Measurements from ENCODE around the gene GLRA2.

The GLRA2 gene

GRCh38 chrX:14554131-14554715 is 24.9 kb downstream of the GLRA2 start:
- TF ChIP-seq GATA3 (IDR thresholded peaks at IDR 0.05; ENCODE audit: low read depth, low read length) (no peak), GATA2 (IDR thresholded peaks at IDR 0.05; ENCODE audit: low read depth, low read length) (no peak)

- TF ChIP-seq GATA2 (IDR thresholded peaks at IDR 0.05; ENCODE audit: low read depth, low read length) = no peak
- TF ChIP-seq GATA3 (IDR thresholded peaks at IDR 0.05; ENCODE audit: low read depth, low read length) = no peak
These were observed 34.7 kb downstream of the GLRA2 start for GRCh38 chrX:14564058-14564457.

GRCh38 chrX:14573161-14573560 is 43.8 kb downstream of the GLRA2 start:
- TF ChIP-seq GATA3 (IDR thresholded peaks at IDR 0.05; ENCODE audit: low read depth, low read length) (no peak), GATA2 (IDR thresholded peaks at IDR 0.05; ENCODE audit: low read depth, low read length) (no peak)

GRCh38 chrX:14581081-14581480 is 51.7 kb downstream of the GLRA2 start:
- TF ChIP-seq GATA2 (IDR thresholded peaks at IDR 0.05; ENCODE audit: low read depth, low read length) (no peak), GATA3 (IDR thresholded peaks at IDR 0.05; ENCODE audit: low read depth, low read length) (no peak)

- TF ChIP-seq GATA3 (IDR thresholded peaks at IDR 0.05; ENCODE audit: low read depth, low read length) = no peak
- TF ChIP-seq GATA2 (IDR thresholded peaks at IDR 0.05; ENCODE audit: low read depth, low read length) = no peak
These were observed 55.2 kb downstream of the GLRA2 start for GRCh38 chrX:14584548-14584947.

GRCh38 chrX:14590216-14590615 is 60.9 kb downstream of the GLRA2 start:
- TF ChIP-seq GATA2 (IDR thresholded peaks at IDR 0.05; ENCODE audit: low read depth, low read length) (no peak), GATA3 (IDR thresholded peaks at IDR 0.05; ENCODE audit: low read depth, low read length) (no peak)

- TF ChIP-seq GATA3 (IDR thresholded peaks at IDR 0.05; ENCODE audit: low read depth, low read length) = no peak
These were observed 61.5 kb downstream of the GLRA2 start for GRCh38 chrX:14590693-14591424.

- TF ChIP-seq GATA2 (IDR thresholded peaks at IDR 0.05; ENCODE audit: low read depth, low read length) = no peak
- TF ChIP-seq GATA3 (IDR thresholded peaks at IDR 0.05; ENCODE audit: low read depth, low read length) = no peak
These were observed 62.6 kb downstream of the GLRA2 start for GRCh38 chrX:14591976-14592375.

- TF ChIP-seq GATA3 (IDR thresholded peaks at IDR 0.05; ENCODE audit: low read depth, low read length) (no peak), GATA2 (IDR thresholded peaks at IDR 0.05; ENCODE audit: low read depth, low read length) (no peak)
These were observed 65.2 kb downstream of the GLRA2 start for GRCh38 chrX:14594521-14594920.

- TF ChIP-seq GATA2 (IDR thresholded peaks at IDR 0.05; ENCODE audit: low read depth, low read length) (no peak), GATA3 (IDR thresholded peaks at IDR 0.05; ENCODE audit: low read depth, low read length) (no peak)
These were observed 69.0 kb downstream of the GLRA2 start for GRCh38 chrX:14598330-14598729.

- TF ChIP-seq GATA2 (IDR thresholded peaks at IDR 0.05; ENCODE audit: low read depth, low read length) (no peak), GATA3 (IDR thresholded peaks at IDR 0.05; ENCODE audit: low read depth, low read length) (no peak)
These were observed 78.2 kb downstream of the GLRA2 start for GRCh38 chrX:14607446-14607985.

- TF ChIP-seq GATA2 (IDR thresholded peaks at IDR 0.05; ENCODE audit: low read depth, low read length) (no peak), GATA3 (IDR thresholded peaks at IDR 0.05; ENCODE audit: low read depth, low read length) (no peak)
These were observed 87.0 kb downstream of the GLRA2 start for GRCh38 chrX:14616301-14616700.

GRCh38 chrX:14616836-14617235 is 87.5 kb downstream of the GLRA2 start:
- no peak for TF ChIP-seq GATA2 (IDR thresholded peaks at IDR 0.05; ENCODE audit: low read depth, low read length)
- TF ChIP-seq GATA3 (IDR thresholded peaks at IDR 0.05; ENCODE audit: low read depth, low read length) = no peak

- TF ChIP-seq GATA2 (IDR thresholded peaks at IDR 0.05; ENCODE audit: low read depth, low read length) (no peak), GATA3 (IDR thresholded peaks at IDR 0.05; ENCODE audit: low read depth, low read length) (no peak)
These were observed 89.0 kb downstream of the GLRA2 start for GRCh38 chrX:14618177-14618965.
